ENCODE results near the gene MYCT1.

MYCT1 gene, protein sequence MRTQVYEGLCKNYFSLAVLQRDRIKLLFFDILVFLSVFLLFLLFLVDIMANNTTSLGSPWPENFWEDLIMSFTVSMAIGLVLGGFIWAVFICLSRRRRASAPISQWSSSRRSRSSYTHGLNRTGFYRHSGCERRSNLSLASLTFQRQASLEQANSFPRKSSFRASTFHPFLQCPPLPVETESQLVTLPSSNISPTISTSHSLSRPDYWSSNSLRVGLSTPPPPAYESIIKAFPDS

DNA sequence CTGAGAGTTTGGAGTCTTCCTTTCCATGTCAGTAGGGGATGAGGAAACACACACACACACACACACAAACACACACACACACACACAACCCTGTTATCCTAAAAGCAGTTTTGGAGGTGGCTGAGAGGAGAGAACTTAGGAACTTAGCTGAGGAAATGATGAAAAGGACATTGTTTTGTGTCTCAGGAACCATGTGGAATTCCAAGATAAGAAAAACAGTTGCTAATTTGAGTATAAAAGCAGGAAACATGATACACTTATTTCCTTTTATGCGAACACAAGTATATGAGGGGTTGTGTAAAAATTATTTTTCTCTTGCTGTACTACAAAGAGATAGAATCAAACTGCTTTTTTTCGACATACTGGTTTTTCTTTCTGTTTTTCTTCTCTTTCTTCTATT lies at the start of gene MYCT1:
MYCT1 (plus strand) TSS at position 264 of the 400 bp plus-strand sequence; CDS start at position 270, 6 bp downstream.
- no peak within 1 kb of the TSS for H3K4me3 ChIP-seq (ENCODE audit: low read depth, low read length)
- TF ChIP-seq, protein P1, sequence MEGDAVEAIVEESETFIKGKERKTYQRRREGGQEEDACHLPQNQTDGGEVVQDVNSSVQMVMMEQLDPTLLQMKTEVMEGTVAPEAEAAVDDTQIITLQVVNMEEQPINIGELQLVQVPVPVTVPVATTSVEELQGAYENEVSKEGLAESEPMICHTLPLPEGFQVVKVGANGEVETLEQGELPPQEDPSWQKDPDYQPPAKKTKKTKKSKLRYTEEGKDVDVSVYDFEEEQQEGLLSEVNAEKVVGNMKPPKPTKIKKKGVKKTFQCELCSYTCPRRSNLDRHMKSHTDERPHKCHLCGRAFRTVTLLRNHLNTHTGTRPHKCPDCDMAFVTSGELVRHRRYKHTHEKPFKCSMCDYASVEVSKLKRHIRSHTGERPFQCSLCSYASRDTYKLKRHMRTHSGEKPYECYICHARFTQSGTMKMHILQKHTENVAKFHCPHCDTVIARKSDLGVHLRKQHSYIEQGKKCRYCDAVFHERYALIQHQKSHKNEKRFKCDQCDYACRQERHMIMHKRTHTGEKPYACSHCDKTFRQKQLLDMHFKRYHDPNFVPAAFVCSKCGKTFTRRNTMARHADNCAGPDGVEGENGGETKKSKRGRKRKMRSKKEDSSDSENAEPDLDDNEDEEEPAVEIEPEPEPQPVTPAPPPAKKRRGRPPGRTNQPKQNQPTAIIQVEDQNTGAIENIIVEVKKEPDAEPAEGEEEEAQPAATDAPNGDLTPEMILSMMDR (IDR thresholded peaks at IDR 0.05; ENCODE audit: low read depth, low read length): no peak

DNA sequence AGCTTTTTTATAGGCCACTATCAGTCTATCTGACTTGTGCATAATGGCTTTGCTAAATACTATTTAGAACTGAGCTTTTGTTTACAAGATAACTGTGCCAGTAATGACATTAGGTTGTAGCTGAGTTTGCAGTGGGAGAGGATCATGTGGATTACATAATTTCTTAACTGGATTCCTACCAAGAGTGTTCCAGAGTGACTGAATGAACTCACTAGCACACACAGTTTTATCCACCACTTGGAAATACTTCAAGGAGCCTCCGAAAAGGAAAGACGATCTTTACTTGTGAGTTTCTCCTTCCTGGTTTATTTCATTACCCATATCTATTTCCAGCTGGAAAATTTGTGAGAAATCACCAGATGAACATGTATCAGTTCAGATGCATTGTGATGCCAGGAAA lies 49.6 kb upstream of the MYCT1 start:
- TF ChIP-seq, protein P1 (IDR thresholded peaks at IDR 0.05; ENCODE audit: low read depth, low read length): no peak
- H3K4me3 ChIP-seq (ENCODE audit: low read depth, low read length): no peak overlapping the region

DNA sequence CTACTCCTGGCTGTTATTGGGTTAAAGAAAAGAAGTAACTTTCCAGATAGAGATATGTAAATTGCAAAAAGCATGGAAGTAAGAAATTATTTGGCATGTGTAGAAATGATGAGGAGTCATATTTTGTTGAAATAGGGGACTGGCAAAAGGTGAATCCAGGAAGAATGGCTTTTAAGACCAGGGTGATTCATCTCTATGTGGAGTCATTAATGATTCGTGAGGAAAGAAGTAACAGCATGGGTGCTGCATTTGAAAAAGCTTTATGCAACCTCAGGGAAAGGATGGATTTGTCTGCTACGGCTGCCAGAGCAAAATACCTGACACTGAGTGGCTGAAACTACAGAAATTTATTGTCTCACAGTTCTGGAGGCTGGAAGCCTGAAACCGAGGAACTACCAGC lies 45.7 kb upstream of the MYCT1 start:
- H3K4me3 ChIP-seq (ENCODE audit: low read depth, low read length): no peak overlapping the region
- TF ChIP-seq, protein P1 (IDR thresholded peaks at IDR 0.05; ENCODE audit: low read depth, low read length): no peak

DNA sequence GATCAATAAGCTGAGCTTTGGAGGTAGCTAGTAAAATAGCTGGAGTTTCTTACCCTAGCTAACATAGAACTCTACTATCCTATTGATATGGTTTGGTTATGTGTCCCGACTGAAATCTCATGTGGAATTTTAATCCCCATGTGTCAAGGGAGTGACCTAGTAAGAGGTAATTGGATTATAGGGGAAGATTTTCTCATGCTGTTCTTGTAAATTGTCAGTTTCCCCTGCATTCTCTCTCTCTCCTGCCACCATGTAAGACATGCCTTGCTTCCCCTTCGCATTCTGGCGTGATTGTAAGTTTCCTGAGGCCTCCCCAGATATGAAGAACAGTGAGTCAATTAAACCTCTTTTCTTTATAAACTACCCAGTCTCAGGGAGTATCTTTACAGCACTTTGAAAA lies 35.9 kb upstream of the MYCT1 start:
- no peak overlapping the region for H3K4me3 ChIP-seq (ENCODE audit: low read depth, low read length)
- TF ChIP-seq, protein P1 (IDR thresholded peaks at IDR 0.05; ENCODE audit: low read depth, low read length): no peak

DNA sequence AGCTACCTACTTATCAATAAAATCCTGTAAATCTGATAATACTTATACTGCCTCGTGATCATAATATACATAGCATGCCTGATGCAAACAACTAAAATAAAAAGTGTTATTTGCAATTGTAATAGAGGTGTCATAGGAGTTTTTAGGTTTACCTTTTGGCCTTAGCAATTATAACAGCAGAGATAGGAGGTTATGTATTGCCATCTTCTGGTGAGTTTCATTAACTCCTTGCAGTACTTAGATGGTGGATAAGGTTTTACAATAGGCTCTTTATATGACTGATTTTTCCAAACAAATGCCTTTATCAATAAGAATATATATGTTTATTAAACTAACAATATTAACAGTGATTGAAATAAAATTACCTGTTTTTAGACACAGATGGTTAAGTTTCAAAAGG lies 27.8 kb upstream of the MYCT1 start:
- no peak overlapping the region for H3K4me3 ChIP-seq (ENCODE audit: low read depth, low read length)
- TF ChIP-seq, protein P1 (IDR thresholded peaks at IDR 0.05; ENCODE audit: low read depth, low read length): no peak

DNA sequence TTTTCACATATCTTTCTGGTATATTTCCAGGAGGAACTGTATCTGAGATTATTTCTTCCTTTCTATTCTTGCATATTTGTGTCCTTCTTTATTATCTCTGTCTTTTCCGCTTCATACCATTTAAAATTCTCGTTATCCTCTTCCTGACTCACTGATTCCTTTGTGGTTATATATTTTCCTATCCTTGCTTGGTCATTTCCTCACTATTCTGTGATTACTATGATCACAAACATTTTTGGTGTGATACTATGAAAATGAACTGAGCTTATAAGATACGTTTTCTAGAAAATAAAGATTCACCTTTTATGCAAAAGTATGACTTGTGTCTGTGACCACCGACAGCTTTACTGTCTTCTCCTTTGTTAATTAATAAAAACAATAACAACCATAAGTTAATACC lies 26.5 kb upstream of the MYCT1 start:
- TF ChIP-seq, protein P1 (IDR thresholded peaks at IDR 0.05; ENCODE audit: low read depth, low read length): no peak
- no peak overlapping the region for H3K4me3 ChIP-seq (ENCODE audit: low read depth, low read length)

DNA sequence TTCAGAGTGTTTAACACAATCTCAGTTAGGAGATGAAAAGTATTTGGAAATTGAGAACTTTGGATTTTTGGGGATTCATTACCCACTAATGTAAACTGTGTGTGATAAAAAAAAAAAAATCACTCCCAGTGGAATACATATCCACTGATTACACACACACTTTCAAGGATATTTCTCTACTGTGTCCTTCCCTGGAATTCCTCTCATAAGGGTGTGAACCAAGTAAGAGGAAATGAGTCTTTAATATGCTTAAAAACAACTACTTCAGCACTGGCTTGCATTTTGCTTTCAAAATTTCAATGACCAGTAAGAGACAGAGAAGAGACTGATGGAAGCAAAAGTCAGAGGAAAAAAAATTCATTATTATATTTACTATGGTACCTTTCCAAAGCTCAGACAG lies 24.5 kb upstream of the MYCT1 start:
- TF ChIP-seq, protein P1 (IDR thresholded peaks at IDR 0.05; ENCODE audit: low read depth, low read length): no peak
- no peak overlapping the region for H3K4me3 ChIP-seq (ENCODE audit: low read depth, low read length)
